ENCODE data around the gene AGRP. TPM values are rescaled to one million over a fixed set of nuclear protein-coding genes. Genes with fewer than 3 reads are reported as not detected.

AGRP gene
- total and polyA plus RNA-seq, 8 donors: 0.18 to 1.9 (median 0.37) TPM; not detected in 1

DNA sequence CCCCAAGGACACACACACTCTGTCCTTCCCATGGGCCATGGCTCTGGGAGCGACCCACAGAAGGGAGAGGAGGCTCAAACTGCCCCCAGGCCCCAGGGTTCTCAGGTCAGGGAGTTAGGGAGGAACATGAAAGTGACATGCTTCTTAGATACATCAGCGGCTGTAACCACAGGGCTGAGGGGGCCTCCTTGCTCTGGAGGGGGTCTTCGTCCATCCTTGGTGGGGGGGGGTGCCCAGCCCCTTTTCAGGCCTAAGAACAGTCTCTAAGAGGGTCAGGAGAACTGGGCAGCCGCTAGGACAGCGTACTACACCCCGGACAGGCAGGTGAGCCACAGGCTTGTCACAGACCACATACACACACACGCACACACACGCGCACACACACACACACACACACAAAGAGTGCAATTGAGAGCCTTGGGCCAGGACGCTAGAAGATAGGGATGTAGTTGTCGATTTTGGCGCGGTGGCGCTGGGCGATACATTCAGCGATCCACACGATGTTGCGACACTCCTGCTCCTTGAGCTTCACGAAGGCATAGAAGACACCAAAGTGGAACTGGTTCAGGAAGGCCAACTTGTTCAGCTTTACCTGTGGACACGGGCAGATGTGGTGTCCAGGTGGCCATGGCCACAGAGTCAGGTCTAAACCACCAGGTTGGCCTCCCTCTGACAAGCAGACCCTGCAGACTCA is 45.1 kb downstream of the AGRP start:
- Histone ChIP-seq H3K4me1 (peaks cover 0 to 27% of the 10 kb centered on the region in 2 donors), H3K4me3 (no peak overlapping the region), H3K9me3 (no peaks in the 10 kb centered on the region), H3K27me3 (no peaks in the 10 kb centered on the region), H3K27ac (no peak overlapping the region), H3K36me3 (peaks cover 0 to 79% of the 10 kb centered on the region in 2 donors)
- intact Hi-C loops (cut with DNase I): no loop called here
- DNase-seq (no peak), ATAC-seq (no peak)
- no peak for TF ChIP-seq CTCF (IDR thresholded peaks at IDR 0.05)

- intact Hi-C loops (cut with DNase I): no loop called here
- DNase-seq (no peak), ATAC-seq (no peak)
- H3K27me3 ChIP-seq: no peaks in the 10 kb centered on the region
- H3K9me3 ChIP-seq: no peaks in the 10 kb centered on the region
- no peak for TF ChIP-seq CTCF (IDR thresholded peaks at IDR 0.05)
- peaks cover 0 to 26% of the 10 kb centered on the region in 2 donors for H3K4me1 ChIP-seq
- H3K4me3 ChIP-seq: no peak overlapping the region
- H3K36me3 ChIP-seq: peaks cover 0 to 72% of the 10 kb centered on the region in 2 donors
- no peak overlapping the region for H3K27ac ChIP-seq
Measured at GRCh38 chr16:67437513-67437912, 45.8 kb downstream of the AGRP start.

DNA sequence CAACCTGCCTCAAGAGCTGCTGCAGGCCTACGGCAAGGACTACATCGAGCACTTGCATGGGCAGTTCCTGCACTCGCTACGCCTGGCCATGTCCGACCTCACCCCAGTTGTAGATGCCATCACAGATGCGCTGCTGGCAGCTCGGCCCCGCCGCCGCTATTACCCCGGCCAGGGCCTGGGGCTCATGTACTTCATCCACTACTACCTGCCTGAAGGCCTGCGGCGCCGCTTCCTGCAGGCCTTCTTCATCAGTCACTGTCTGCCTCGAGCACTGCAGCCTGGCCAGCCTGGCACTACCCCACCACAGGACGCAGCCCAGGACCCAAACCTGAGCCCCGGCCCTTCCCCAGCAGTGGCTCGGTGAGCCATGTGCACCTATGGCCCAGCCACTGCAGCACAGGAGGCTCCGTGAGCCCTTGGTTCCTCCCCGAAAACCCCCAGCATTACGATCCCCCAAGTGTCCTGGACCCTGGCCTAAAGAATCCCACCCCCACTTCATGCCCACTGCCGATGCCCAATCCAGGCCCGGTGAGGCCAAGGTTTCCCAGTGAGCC is 46.6 kb downstream of the AGRP start:
- DNase-seq: no peak
- Histone ChIP-seq H3K9me3 (no peaks in the 10 kb centered on the region), H3K27me3 (peaks cover 0 to 6% of the 10 kb centered on the region in 2 donors), H3K4me3 (no peak overlapping the region), H3K36me3 (peaks cover 0 to 64% of the 10 kb centered on the region in 2 donors), H3K4me1 (peaks cover 5 to 26% of the 10 kb centered on the region in 2 donors), H3K27ac (no peak overlapping the region)
- intact Hi-C loops (cut with DNase I): no loop called here
- TF ChIP-seq CTCF (IDR thresholded peaks at IDR 0.05): no peak
- no peak for ATAC-seq

DNA sequence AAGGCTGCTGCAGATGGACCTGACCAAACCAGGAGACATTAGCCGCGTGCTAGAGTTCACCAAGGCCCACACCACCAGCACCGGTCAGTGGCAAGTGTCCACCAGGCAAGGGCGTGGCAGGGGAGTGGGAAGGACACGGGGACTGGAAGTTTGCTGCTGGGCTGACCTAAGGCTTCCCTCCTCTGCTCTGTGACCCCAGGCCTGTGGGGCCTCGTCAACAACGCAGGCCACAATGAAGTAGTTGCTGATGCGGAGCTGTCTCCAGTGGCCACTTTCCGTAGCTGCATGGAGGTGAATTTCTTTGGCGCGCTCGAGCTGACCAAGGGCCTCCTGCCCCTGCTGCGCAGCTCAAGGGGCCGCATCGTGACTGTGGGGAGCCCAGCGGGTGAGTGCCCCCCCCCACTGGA is 47.6 kb downstream of the AGRP start:
- no peak for TF ChIP-seq CTCF (IDR thresholded peaks at IDR 0.05)
- Histone ChIP-seq H3K4me3 (no peak overlapping the region), H3K27me3 (peaks cover 0 to 15% of the 10 kb centered on the region in 2 donors), H3K36me3 (peaks cover 0 to 54% of the 10 kb centered on the region in 2 donors), H3K9me3 (no peaks in the 10 kb centered on the region), H3K4me1 (peaks cover 10 to 27% of the 10 kb centered on the region in 2 donors), H3K27ac (no peak overlapping the region)
- intact Hi-C loops (cut with DNase I): no loop called here
- ATAC-seq (no peak), DNase-seq (no peak)

DNA sequence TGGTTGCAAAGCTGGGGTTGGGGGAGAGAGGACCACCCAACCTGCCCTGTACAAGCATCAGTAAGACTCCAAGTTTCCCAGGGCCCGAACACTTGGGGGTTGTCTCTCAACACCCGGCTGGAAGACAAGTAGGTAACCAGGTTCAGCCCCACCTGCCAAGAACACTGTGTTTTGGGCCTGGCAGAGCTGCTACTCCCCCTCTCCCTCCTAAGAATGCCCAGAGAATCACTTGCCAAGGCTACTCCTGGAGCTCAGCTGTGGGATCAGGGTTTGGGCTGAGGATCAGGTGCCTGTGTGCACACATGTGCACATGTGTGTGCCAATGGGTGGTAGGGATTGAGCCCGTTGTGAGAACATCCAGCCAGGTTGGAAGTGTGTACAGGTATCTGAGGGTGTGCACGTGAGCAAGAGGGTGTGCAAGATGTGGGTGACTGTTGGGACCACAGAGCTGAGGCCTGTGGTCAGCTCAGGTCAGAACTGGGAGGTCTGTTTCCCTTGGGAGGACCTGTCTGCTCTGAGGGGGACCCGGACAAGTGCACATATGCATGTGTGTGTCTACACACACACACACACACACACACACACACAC is 50.1 kb downstream of the AGRP start:
- Histone ChIP-seq H3K4me3 (no peak overlapping the region), H3K36me3 (peaks cover 0 to 29% of the 10 kb centered on the region in 2 donors), H3K27ac (no peak overlapping the region), H3K4me1 (peaks cover 18 to 41% of the 10 kb centered on the region in 2 donors), H3K9me3 (no peaks in the 10 kb centered on the region), H3K27me3 (peaks cover 13 to 40% of the 10 kb centered on the region in 2 donors)
- intact Hi-C loops (cut with DNase I): no loop called here
- no peak for DNase-seq
- no peak for TF ChIP-seq CTCF (IDR thresholded peaks at IDR 0.05)
- no peak for ATAC-seq
